Peyer's patch (tissue), 4 donors: Measurements from ENCODE around the gene RNF180. TPM values are rescaled to one million over a fixed set of nuclear protein-coding genes. Genes with fewer than 3 reads are reported as not detected.
A peak's percentile ranks its signal among the peaks of the same experiment; 100 is the strongest.
"Not testable (repeated sequence)": the region's sequence is repeated elsewhere in the genome, so short reads cannot be mapped to it uniquely, and the experiment has no call there.

Source experiments
- DNase-seq, 3 donors: peaks; one replicate each; pipeline ENCODE4 v3.0.0-alpha.2; 2017 to 2019
- H3K27ac ChIP-seq, 4 donors: fragments of 200-600 bp; sonication (generic); one replicate each; pipeline ENCODE4 v1.5.1; 2016 to 2019
- H3K27me3 ChIP-seq, 2 donors: fragments of 200-600 bp; sonication (generic); one replicate each; pipeline ENCODE4 v1.5.1; 2019
- H3K36me3 ChIP-seq, 3 donors: fragments of 200-600 bp; sonication (generic); one replicate each; pipeline ENCODE4 v1.5.1; 2016 to 2019
- H3K4me1 ChIP-seq, 4 donors: fragments of 200-600 bp; sonication (generic); one replicate each; pipeline ENCODE4 v1.5.1; 2016 to 2019
- H3K4me3 ChIP-seq, 4 donors: fragments of 200-600 bp; sonication (generic); 1 replicate in 3 of 4; 2 replicates in 1 of 4; pipeline ENCODE4 v1.5.1; 2016 to 2019; ENCODE audit warnings: mild to moderate bottlenecking in 1 of 4
- H3K9me3 ChIP-seq, 4 donors: fragments of 200-600 bp; sonication (generic); one replicate each; pipeline ENCODE4 v1.5.1; 2016 to 2019; ENCODE audit warnings: mild to moderate bottlenecking in 1 of 4
- CTCF ChIP-seq, 6 experiments: fragments of 450-650 bp in 4 of 6; fragments of 200-600 bp in 2 of 6; sonication (generic) in 1 of 6; IDR thresholded peaks; one replicate each; pipeline ENCODE4 v1.5.1; 2017 to 2019; ENCODE audit warnings: antibody characterized with exemption in 6 of 6, mild to moderate bottlenecking in 3 of 6, moderate library complexity in 1 of 6
- POLR2A ChIP-seq, 2 donors: fragments of 450-650 bp; IDR thresholded peaks; one replicate each; pipeline ENCODE4 v1.5.1; 2017; ENCODE audit warnings: antibody characterized with exemption in 2 of 2, mild to moderate bottlenecking in 2 of 2, moderate library complexity in 2 of 2
- total RNA-seq, 4 donors: library from RNA; depleted of rRNA; stranded (reverse); fragments of >200 nt; gene quantifications; one replicate each; pipeline ENCODE4 v1.1.0, GENCODE V29; 2016

Gene RNF180
- total RNA-seq, 4 donors from 2014 or later, result 3.2 to 9.1 (median 4.3) TPM

- DNase-seq, result no peak
- H3K4me1 ChIP-seq, result no peaks in the 10 kb centered on the region
- no peaks in the 10 kb centered on the region for H3K9me3 ChIP-seq
- no peak overlapping the region for H3K27ac ChIP-seq
- H3K4me3 ChIP-seq, result no peak overlapping the region
- no peaks in the 10 kb centered on the region for H3K27me3 ChIP-seq
- H3K36me3 ChIP-seq, result no peaks in the 10 kb centered on the region
- no peak for TF ChIP-seq POLR2A (IDR thresholded peaks at IDR 0.05)
- no peak for TF ChIP-seq CTCF (IDR thresholded peaks at IDR 0.05)
These were observed 95.1 kb downstream of the RNF180 start for GRCh38 chr5:64260756-64261155.

GRCh38 chr5:64269164-64269563, 103.5 kb downstream of the RNF180 start:
- Histone ChIP-seq H3K27ac (no peak overlapping the region), H3K9me3 (no peaks in the 10 kb centered on the region), H3K4me1 (no peaks in the 10 kb centered on the region), H3K4me3 (no peak overlapping the region), H3K36me3 (no peaks in the 10 kb centered on the region), H3K27me3 (no peaks in the 10 kb centered on the region)
- TF ChIP-seq POLR2A (IDR thresholded peaks at IDR 0.05) (no peak), CTCF (IDR thresholded peaks at IDR 0.05) (no peak)
- DNase-seq, result no peak

- TF ChIP-seq POLR2A (IDR thresholded peaks at IDR 0.05) (no peak), CTCF (IDR thresholded peaks at IDR 0.05) (no peak)
- H3K4me1 ChIP-seq, result no peaks in the 10 kb centered on the region
- no peak overlapping the region for H3K4me3 ChIP-seq
- H3K27me3 ChIP-seq, result no peaks in the 10 kb centered on the region
- no peak overlapping the region for H3K27ac ChIP-seq
- DNase-seq, result no peak
- H3K36me3 ChIP-seq, result no peaks in the 10 kb centered on the region
- no peaks in the 10 kb centered on the region for H3K9me3 ChIP-seq
These were observed 107.6 kb downstream of the RNF180 start for GRCh38 chr5:64273276-64273675.

GRCh38 chr5:64285188-64286130, 119.8 kb downstream of the RNF180 start:
- peak in 1 of 3 donors; percentile 20 for DNase-seq
- H3K27me3 ChIP-seq, result no peaks in the 10 kb centered on the region
- H3K27ac ChIP-seq, result no peak overlapping the region
- no peaks in the 10 kb centered on the region for H3K36me3 ChIP-seq
- H3K4me1 ChIP-seq, result no peaks in the 10 kb centered on the region
- no peak overlapping the region for H3K4me3 ChIP-seq
- TF ChIP-seq POLR2A (IDR thresholded peaks at IDR 0.05) (no peak), CTCF (IDR thresholded peaks at IDR 0.05) (no peak)
- peaks cover 0 to 3% (median 0%) of the 10 kb centered on the region in 4 donors for H3K9me3 ChIP-seq

GRCh38 chr5:64286381-64286780, 120.7 kb downstream of the RNF180 start:
- Histone ChIP-seq H3K4me1 (no peaks in the 10 kb centered on the region), H3K27me3 (no peaks in the 10 kb centered on the region), H3K36me3 (no peaks in the 10 kb centered on the region), H3K9me3 (no peaks in the 10 kb centered on the region), H3K27ac (no peak overlapping the region), H3K4me3 (no peak overlapping the region)
- TF ChIP-seq CTCF (IDR thresholded peaks at IDR 0.05) (no peak), POLR2A (IDR thresholded peaks at IDR 0.05) (no peak)
- DNase-seq, result no peak

GRCh38 chr5:64288496-64288895, 122.9 kb downstream of the RNF180 start:
- H3K4me3 ChIP-seq, H3K9me3 ChIP-seq, H3K27ac ChIP-seq, H3K4me1 ChIP-seq, H3K36me3 ChIP-seq, H3K27me3 ChIP-seq, DNase-seq: not testable (repeated sequence)
